Mesendoderm (in vitro differentiated cells): ENCODE measurements around the gene NPSR1.

Source experiments
- DNase-seq: peaks from one replicate; pipeline ENCODE4 v3.0.0; 2013
- H2AK5ac ChIP-seq: 2 replicates; pipeline ENCODE4 v1.6.1; 2013; ENCODE audit warnings: low read length, inconsistent platforms
- H2BK120ac ChIP-seq: 2 replicates; pipeline ENCODE4 v1.6.1; 2013; ENCODE audit warnings: low read depth, mild to moderate bottlenecking, low read length, moderate library complexity, mixed read lengths
- H2BK15ac ChIP-seq: replicated peaks from 2 replicates; pipeline ENCODE4 v1.6.1; 2013; ENCODE audit warnings: low read depth, mild to moderate bottlenecking, moderate library complexity
- H2BK5ac ChIP-seq: 2 replicates; pipeline ENCODE4 v1.6.1; 2013; ENCODE audit warnings: low read length, inconsistent platforms
- H3K18ac ChIP-seq: 2 replicates; pipeline ENCODE4 v1.6.1; 2013; ENCODE audit warnings: mild to moderate bottlenecking, low read length, mixed read lengths
- H3K23ac ChIP-seq: one replicate; pipeline ENCODE4 v1.6.1; 2013; ENCODE audit warnings: low read length
- H3K27ac ChIP-seq: 2 replicates; pipeline ENCODE4 v1.5.1; 2013; ENCODE audit warnings: low read depth, mild to moderate bottlenecking, inconsistent platforms, low read length, moderate library complexity
- H3K27me3 ChIP-seq: 2 replicates; pipeline ENCODE4 v1.6.1; 2013; ENCODE audit warnings: low read length, control low read depth, mild to moderate bottlenecking, inconsistent platforms; ENCODE audit not compliant: insufficient read depth, poor library complexity
- H3K36me3 ChIP-seq: 2 replicates; pipeline ENCODE4 v1.6.1; 2013; ENCODE audit warnings: low read length, inconsistent platforms; ENCODE audit not compliant: control insufficient read depth, insufficient read depth
- H3K4ac ChIP-seq: one replicate; pipeline ENCODE4 v1.6.1; 2013; ENCODE audit warnings: low read depth, mild to moderate bottlenecking, low read length, moderate library complexity
- H3K4me1 ChIP-seq: 2 replicates; pipeline ENCODE4 v1.6.1; 2013; ENCODE audit warnings: low read depth, low read length, inconsistent platforms; ENCODE audit not compliant: control insufficient read depth
- H3K4me2 ChIP-seq: 2 replicates; pipeline ENCODE4 v1.6.1; 2013; ENCODE audit warnings: low read length
- H3K4me3 ChIP-seq: 2 replicates; pipeline ENCODE4 v1.5.1; 2013; ENCODE audit warnings: mild to moderate bottlenecking, low read length
- H3K56ac ChIP-seq: one replicate; pipeline ENCODE4 v1.6.1; 2013; ENCODE audit warnings: low read length
- H3K79me1 ChIP-seq: 2 replicates; pipeline ENCODE4 v1.6.1; 2013; ENCODE audit warnings: low read length, inconsistent platforms
- H3K79me2 ChIP-seq: 2 replicates; pipeline ENCODE4 v1.6.1; 2013; ENCODE audit warnings: mild to moderate bottlenecking, low read length; ENCODE audit not compliant: control insufficient read depth, insufficient read depth
- H3K9ac ChIP-seq: 2 replicates; pipeline ENCODE4 v1.6.1; 2013; ENCODE audit warnings: low read length, inconsistent platforms
- H4K5ac ChIP-seq: one replicate; pipeline ENCODE4 v1.6.1; 2013; ENCODE audit warnings: low read length
- H4K8ac ChIP-seq: one replicate; pipeline ENCODE4 v1.6.1; 2013; ENCODE audit warnings: low read depth, mild to moderate bottlenecking, control low read depth, low read length, moderate library complexity
- WGBS: extraction: QIAGEN DNeasy Blood & Tissue Kit; methylation state at CpG from one replicate; pipeline ENCODE4 v1.1.7; 2013; ENCODE audit warnings: low lambda C conversion rate, missing lambda C conversion rate; ENCODE audit not compliant: insufficient coverage; ENCODE audit errors: extremely low coverage; 5-methylcytosine and 5-hydroxymethylcytosine counted together

The NPSR1 gene

DNA sequence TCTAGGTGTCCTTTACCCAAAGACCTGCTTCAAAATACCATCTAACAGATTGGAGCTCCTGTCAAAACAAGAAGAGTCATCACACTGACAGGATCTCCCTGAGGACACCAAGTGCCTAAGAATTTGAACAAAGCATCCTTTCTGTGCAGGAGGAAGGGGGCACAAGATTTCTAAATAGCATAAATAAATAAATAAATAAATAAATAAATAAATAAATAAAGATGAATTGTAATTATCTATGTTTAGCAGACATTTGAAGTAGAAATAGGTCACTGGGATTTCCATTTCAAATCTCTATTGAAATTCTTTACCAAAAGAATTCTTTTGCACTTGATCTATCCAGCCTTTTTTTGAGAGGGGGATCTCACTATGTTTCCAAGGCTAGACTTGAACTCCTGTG, 65.3 kb downstream of the NPSR1 start:
- H2BK5ac ChIP-seq: no peak overlapping the region
- H3K56ac ChIP-seq: no peak overlapping the region
- H3K4ac ChIP-seq: no peak overlapping the region
- no peaks in the 10 kb centered on the region for H3K27me3 ChIP-seq
- H3K79me2 ChIP-seq: no peaks in the 10 kb centered on the region
- no peaks in the 10 kb centered on the region for H3K4me1 ChIP-seq
- H4K5ac ChIP-seq: no peak overlapping the region
- H3K4me3 ChIP-seq: no peak overlapping the region
- H2BK15ac ChIP-seq: no peak overlapping the region
- DNase-seq: no peak
- H3K9ac ChIP-seq: no peak overlapping the region
- no peak overlapping the region for H3K4me2 ChIP-seq
- H2AK5ac ChIP-seq: no peak overlapping the region
- H3K27ac ChIP-seq: no peak overlapping the region
- H3K79me1 ChIP-seq: no peaks in the 10 kb centered on the region
- H2BK120ac ChIP-seq: no peak overlapping the region
- H3K36me3 ChIP-seq: no peaks in the 10 kb centered on the region
- H3K23ac ChIP-seq: no peak overlapping the region
- no peak overlapping the region for H3K18ac ChIP-seq
- no peak overlapping the region for H4K8ac ChIP-seq

- Histone ChIP-seq H3K79me1 (no peaks in the 10 kb centered on the region), H2BK15ac (no peak overlapping the region), H2AK5ac (no peak overlapping the region), H4K8ac (no peak overlapping the region), H3K36me3 (no peaks in the 10 kb centered on the region), H3K23ac (no peak overlapping the region), H3K79me2 (no peaks in the 10 kb centered on the region), H3K18ac (no peak overlapping the region), H3K27ac (no peak overlapping the region), H4K5ac (no peak overlapping the region), H3K4me1 (no peaks in the 10 kb centered on the region), H3K4me3 (no peak overlapping the region), H2BK5ac (no peak overlapping the region), H3K4me2 (no peak overlapping the region), H3K56ac (no peak overlapping the region), H3K9ac (no peak overlapping the region), H3K27me3 (no peaks in the 10 kb centered on the region), H2BK120ac (no peak overlapping the region), H3K4ac (no peak overlapping the region)
- no peak for DNase-seq
- no CpG with 5 or more reads among the region's 2 CpGs for WGBS
Observed at GRCh38 chr7:34723866-34724490, 66.0 kb downstream of the NPSR1 start.

DNA sequence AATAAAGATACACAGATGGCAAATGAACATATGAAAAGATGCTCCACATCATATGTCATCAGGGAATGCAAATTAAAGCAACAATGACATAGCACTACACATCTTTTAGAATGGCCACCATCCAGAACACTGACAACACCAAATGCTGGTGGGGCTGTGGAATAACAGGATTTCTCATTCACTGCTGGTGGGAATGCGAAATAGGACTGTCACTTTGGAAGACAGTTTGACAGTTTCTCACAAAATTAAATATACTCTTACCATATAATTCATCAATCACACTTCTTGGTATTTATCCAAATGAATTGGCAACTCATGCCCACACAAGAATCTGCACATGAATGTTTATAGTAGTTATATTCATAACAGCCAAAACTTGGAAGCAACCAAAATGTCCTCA, 68.2 kb downstream of the NPSR1 start:
- no peak for DNase-seq
- no peak overlapping the region for H2BK5ac ChIP-seq
- H3K4me2 ChIP-seq: no peak overlapping the region
- no peak overlapping the region for H3K27ac ChIP-seq
- no peak overlapping the region for H3K9ac ChIP-seq
- H4K5ac ChIP-seq: no peak overlapping the region
- H3K4ac ChIP-seq: no peak overlapping the region
- no CpG with 5 or more reads among the region's 1 CpG for whole genome bisulfite sequencing
- H3K79me2 ChIP-seq: no peaks in the 10 kb centered on the region
- H2BK15ac ChIP-seq: no peak overlapping the region
- no peak overlapping the region for H3K4me3 ChIP-seq
- no peaks in the 10 kb centered on the region for H3K36me3 ChIP-seq
- H2BK120ac ChIP-seq: no peak overlapping the region
- no peak overlapping the region for H3K23ac ChIP-seq
- H3K18ac ChIP-seq: no peak overlapping the region
- no peaks in the 10 kb centered on the region for H3K4me1 ChIP-seq
- no peaks in the 10 kb centered on the region for H3K27me3 ChIP-seq
- H3K79me1 ChIP-seq: no peaks in the 10 kb centered on the region
- no peak overlapping the region for H3K56ac ChIP-seq
- no peak overlapping the region for H2AK5ac ChIP-seq
- no peak overlapping the region for H4K8ac ChIP-seq

- Histone ChIP-seq H2AK5ac (no peak overlapping the region), H4K8ac (no peak overlapping the region), H3K4ac (no peak overlapping the region), H3K27ac (no peak overlapping the region), H3K23ac (no peak overlapping the region), H4K5ac (no peak overlapping the region), H3K4me2 (no peak overlapping the region), H3K79me1 (no peaks in the 10 kb centered on the region), H3K36me3 (no peaks in the 10 kb centered on the region), H3K4me1 (no peaks in the 10 kb centered on the region), H3K4me3 (no peak overlapping the region), H3K27me3 (no peaks in the 10 kb centered on the region), H3K79me2 (no peaks in the 10 kb centered on the region), H3K18ac (no peak overlapping the region), H2BK120ac (no peak overlapping the region), H3K56ac (no peak overlapping the region), H3K9ac (no peak overlapping the region), H2BK15ac (no peak overlapping the region), H2BK5ac (no peak overlapping the region)
- DNase-seq: no peak
- no CpG with 5 or more reads among the region's 2 CpGs for WGBS
Observed at GRCh38 chr7:34727464-34727995, 69.5 kb downstream of the NPSR1 start.

GRCh38 chr7:34728156-34728555, 70.1 kb downstream of the NPSR1 start:
- no peak overlapping the region for H3K4ac ChIP-seq
- no peak overlapping the region for H3K23ac ChIP-seq
- H3K9ac ChIP-seq: no peak overlapping the region

GRCh38 chr7:34734771-34735170, 76.8 kb downstream of the NPSR1 start:
- no peak overlapping the region for H2BK5ac ChIP-seq
- no peaks in the 10 kb centered on the region for H3K36me3 ChIP-seq
- H4K5ac ChIP-seq: no peak overlapping the region
- no peak overlapping the region for H3K56ac ChIP-seq
- H3K4ac ChIP-seq: no peak overlapping the region
- H2BK120ac ChIP-seq: no peak overlapping the region
- H3K23ac ChIP-seq: no peak overlapping the region
- H3K27me3 ChIP-seq: no peaks in the 10 kb centered on the region
- H2AK5ac ChIP-seq: no peak overlapping the region
- H3K79me2 ChIP-seq: no peaks in the 10 kb centered on the region
- H4K8ac ChIP-seq: no peak overlapping the region
- H3K4me3 ChIP-seq: no peak overlapping the region
- WGBS: no CpG with 5 or more reads among the region's 1 CpG
- H3K27ac ChIP-seq: no peak overlapping the region
- H3K79me1 ChIP-seq: no peaks in the 10 kb centered on the region
- no peak overlapping the region for H3K4me2 ChIP-seq
- DNase-seq: no peak
- no peak overlapping the region for H3K18ac ChIP-seq
- no peak overlapping the region for H2BK15ac ChIP-seq
- H3K4me1 ChIP-seq: no peaks in the 10 kb centered on the region
- H3K9ac ChIP-seq: no peak overlapping the region

More at GRCh38 chr7:34728156-34728555, 70.1 kb downstream of the NPSR1 start:
- H2BK5ac ChIP-seq: no peak overlapping the region
- H2BK120ac ChIP-seq: no peak overlapping the region
- no peak overlapping the region for H3K56ac ChIP-seq
- H3K18ac ChIP-seq: no peak overlapping the region
- WGBS: no CpG with 5 or more reads among the region's 7 CpGs
- no peak overlapping the region for H4K8ac ChIP-seq
- no peaks in the 10 kb centered on the region for H3K79me1 ChIP-seq
- no peak overlapping the region for H3K27ac ChIP-seq
- H2BK15ac ChIP-seq: no peak overlapping the region
- DNase-seq: no peak
- H3K4me2 ChIP-seq: no peak overlapping the region
- H3K4me3 ChIP-seq: no peak overlapping the region
- no peak overlapping the region for H4K5ac ChIP-seq
- no peaks in the 10 kb centered on the region for H3K4me1 ChIP-seq
- no peaks in the 10 kb centered on the region for H3K79me2 ChIP-seq
- no peaks in the 10 kb centered on the region for H3K36me3 ChIP-seq
- H2AK5ac ChIP-seq: no peak overlapping the region
- H3K27me3 ChIP-seq: no peaks in the 10 kb centered on the region
